ENCODE results near the gene SETX. TPM values are rescaled to one million over a fixed set of nuclear protein-coding genes. Genes with fewer than 3 reads are reported as not detected.
A peak's percentile ranks its signal among the peaks of the same experiment; 100 is the strongest.

The SETX gene
- total and polyA plus RNA-seq, 5 experiments from 2014 or later, result 21.4 to 84.8 (median 29.1) TPM

DNA sequence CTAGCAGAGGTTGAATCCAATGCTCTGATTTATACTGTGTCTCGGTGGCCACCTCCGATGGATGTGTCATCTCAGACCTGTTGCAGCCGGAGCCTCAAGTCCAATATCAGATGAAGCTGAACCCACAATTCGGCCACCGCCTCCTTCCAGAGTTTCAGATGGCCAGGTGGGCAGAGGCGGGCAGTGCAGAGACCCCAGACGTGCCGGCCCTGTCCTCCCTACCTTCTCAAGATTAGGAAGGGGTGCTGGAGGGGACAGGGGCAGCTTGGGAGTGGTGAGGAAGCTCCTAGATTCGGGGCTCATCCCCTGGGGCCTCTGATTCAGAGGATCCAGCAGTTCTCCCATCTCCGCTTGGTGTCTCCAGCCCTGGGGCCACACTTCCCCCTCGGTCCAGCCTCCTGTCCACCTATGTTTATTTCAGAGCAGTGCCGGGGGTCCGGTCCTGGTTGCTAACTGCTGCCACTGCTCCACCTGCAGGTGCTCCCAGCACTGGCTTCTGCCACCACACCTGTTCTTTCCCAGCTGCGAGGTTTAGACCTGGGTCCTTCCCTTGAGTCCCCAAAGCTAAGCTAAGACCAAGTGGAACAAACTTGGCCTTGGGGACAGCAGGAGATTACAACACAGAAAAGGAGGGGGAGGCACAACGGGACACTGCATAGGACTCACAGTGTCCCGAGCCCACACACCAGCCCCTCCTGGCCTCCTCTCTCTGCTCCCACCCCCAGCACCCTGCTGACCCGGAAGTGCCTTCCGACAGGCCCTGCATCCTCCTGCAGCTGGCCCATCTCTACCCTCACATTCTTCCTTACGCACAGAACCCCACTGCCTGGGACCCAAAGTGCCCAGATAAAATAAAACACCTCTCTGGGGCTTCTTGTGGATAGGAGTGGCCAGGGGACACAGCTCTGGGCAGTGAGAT is 111.4 kb downstream of the SETX start:
- POLR2A ChIA-PET, result no interaction called here
- Mint-ChIP-seq H3K9me3 (no peaks in the 10 kb centered on the region), H3K27me3 (peaks cover 0 to 13% (median 0%) of the 10 kb centered on the region in 5 donors), H3K27ac (peak overlapping the region in 5 of 10 donors; percentile 25 to 59 (median 35)), H3K36me3 (no peaks in the 10 kb centered on the region), H3K4me3 (peak overlapping the region; percentile 56 to 99 (median 93)), H3K4me1 (peaks cover 11 to 25% (median 13%) of the 10 kb centered on the region in 4 donors)
- DNase-seq, result peak in 1 of 10 donors; percentile 55
- no peak for ATAC-seq

DNA sequence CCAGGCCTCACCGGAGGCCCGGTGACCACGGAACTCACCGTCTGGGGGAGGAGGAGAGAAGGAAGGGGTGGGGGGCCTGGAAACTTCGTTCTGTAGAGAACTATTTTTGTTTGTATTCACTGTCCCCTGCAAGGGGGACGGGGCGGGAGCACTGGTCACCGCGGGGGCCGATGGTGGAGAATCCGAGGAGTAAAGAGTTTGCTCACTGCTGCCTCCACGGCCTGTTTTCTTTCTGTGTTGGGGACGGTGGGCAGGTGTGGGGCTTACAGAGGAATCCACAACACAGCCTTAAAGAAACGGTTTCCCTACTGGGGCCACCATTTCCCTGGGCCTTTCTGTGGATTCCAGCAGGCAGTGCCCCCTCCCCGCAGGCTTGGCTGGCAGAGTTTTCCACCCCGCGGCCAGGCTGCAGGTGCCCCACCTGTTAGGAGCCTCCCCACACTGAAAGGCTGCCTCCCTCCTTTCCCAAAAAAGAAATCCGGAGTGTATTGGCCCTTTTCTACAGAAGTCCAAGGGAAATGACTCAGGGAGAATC is 112.1 kb downstream of the SETX start:
- Mint-ChIP-seq H3K9me3 (no peaks in the 10 kb centered on the region), H3K36me3 (no peaks in the 10 kb centered on the region), H3K4me3 (peak overlapping the region; percentile 88 to 99 (median 93)), H3K27me3 (peaks cover 0 to 13% (median 0%) of the 10 kb centered on the region in 5 donors), H3K4me1 (peaks cover 11 to 25% (median 13%) of the 10 kb centered on the region in 4 donors), H3K27ac (peak overlapping the region; percentile 79 to 94 (median 88))
- DNase-seq, result peak in 1 of 10 donors; percentile 17
- POLR2A ChIA-PET, result no interaction called here
- no peak for ATAC-seq

DNA sequence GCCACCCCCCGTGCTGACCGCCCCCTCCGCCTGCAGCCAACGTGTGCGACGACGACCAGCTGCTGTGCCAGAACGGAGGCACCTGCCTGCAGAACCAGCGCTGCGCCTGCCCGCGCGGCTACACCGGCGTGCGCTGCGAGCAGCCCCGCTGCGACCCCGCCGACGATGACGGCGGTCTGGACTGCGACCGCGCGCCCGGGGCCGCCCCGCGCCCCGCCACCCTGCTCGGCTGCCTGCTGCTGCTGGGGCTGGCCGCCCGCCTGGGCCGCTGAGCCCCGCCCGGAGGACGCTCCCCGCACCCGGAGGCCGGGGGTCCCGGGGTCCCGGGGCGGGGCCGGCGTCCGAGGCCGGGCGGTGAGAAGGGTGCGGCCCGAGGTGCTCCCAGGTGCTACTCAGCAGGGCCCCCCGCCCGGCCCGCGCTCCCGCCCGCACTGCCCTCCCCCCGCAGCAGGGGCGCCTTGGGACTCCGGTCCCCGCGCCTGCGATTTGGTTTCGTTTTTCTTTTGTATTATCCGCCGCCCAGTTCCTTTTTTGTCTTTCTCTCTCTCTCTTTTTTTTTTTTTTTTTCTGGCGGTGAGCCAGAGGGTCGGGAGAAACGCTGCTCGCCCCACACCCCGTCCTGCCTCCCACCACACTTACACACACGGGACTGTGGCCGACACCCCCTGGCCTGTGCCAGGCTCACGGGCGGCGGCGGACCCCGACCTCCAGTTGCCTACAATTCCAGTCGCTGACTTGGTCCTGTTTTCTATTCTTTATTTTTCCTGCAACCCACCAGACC is 112.8 kb downstream of the SETX start:
- H3K27me3 Mint-ChIP-seq, result peaks cover 0 to 12% (median 0%) of the 10 kb centered on the region in 5 donors
- H3K4me3 Mint-ChIP-seq, result peak overlapping the region; percentile 88 to 99 (median 94)
- peaks cover 11 to 25% (median 13%) of the 10 kb centered on the region in 4 donors for H3K4me1 Mint-ChIP-seq
- H3K36me3 Mint-ChIP-seq, result no peaks in the 10 kb centered on the region
- POLR2A ChIA-PET, result interaction anchor here (0.6 to 1.4 kb wide), 12 partner anchors 11 to 1504 kb away, joined by 3 to 13 read pairs (median 3); partner anchors contain the start of genes GTF3C5, MED27, NTNG2 and SETX
- DNase-seq (peak; percentile 30 to 81 (median 51)), ATAC-seq (peak in 1 of 2 donors; percentile 7)
- no peaks in the 10 kb centered on the region for H3K9me3 Mint-ChIP-seq
- peak overlapping the region; percentile 79 to 94 (median 88) for H3K27ac Mint-ChIP-seq

DNA sequence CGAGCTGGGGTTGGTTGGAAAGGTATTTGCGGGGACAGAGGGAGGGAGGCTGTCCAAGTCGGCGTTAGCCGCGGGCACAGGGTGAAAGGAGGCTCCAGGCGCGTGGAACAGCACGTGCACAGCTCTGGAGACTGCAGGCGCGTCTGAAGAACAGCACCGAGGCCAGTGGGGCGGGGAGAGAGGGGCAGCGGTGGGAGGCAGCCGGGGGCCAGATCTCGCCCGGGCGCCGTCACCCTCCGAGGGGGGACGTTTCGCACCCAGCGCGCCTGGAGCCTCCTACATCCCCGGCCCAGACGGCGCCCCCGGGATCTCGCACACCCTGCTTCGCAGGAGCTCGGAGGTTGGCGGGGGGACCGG is 113.3 kb downstream of the SETX start:
- ATAC-seq, result no peak

DNA sequence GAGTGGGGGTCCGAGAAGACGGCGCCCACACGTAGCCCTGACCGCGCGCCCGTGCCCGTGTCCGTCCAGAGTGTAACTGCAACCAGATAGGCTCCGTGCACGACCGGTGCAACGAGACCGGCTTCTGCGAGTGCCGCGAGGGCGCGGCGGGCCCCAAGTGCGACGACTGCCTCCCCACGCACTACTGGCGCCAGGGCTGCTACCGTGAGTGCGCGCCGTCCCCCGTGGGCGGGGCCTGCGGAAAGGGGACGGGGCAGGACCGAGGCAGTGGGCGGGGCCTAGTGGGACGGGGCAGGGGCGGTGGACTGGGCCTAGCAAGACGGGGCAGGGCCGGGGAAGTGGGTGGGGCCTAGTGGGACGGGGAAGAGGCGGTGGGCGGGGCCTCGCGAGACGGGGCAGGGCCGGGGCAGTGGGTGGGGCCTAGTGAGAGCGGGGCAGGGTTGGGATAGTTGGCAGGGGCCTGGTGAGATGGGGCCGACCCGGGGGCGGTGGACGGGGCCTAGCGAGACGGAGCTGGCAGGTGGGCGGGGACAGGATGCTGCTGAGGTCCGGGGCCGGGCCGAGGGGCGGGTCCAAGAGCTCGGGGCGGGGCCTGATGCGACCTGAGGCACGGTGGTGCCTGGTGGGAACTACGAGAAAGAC is 113.8 kb downstream of the SETX start:
- ATAC-seq, result peak; percentile 88 to 91
- no peaks in the 10 kb centered on the region for H3K36me3 Mint-ChIP-seq

More for the DNA sequence above, 113.3 kb downstream of the SETX start:
- Mint-ChIP-seq H3K4me1 (peaks cover 11 to 25% (median 17%) of the 10 kb centered on the region in 4 donors), H3K4me3 (peak overlapping the region; percentile 94 to 99 (median 98)), H3K9me3 (no peaks in the 10 kb centered on the region), H3K27ac (peak overlapping the region; percentile 45 to 97 (median 94)), H3K36me3 (no peaks in the 10 kb centered on the region), H3K27me3 (peaks cover 0 to 6% (median 0%) of the 10 kb centered on the region in 5 donors)
- POLR2A ChIA-PET, result interaction anchor here (0.6 to 1.4 kb wide), 14 partner anchors 11 to 1504 kb away, joined by 3 to 13 read pairs (median 3); partner anchors contain the start of genes GTF3C5, MED27, NTNG2 and NUP214
- DNase-seq, result no peak

DNA sequence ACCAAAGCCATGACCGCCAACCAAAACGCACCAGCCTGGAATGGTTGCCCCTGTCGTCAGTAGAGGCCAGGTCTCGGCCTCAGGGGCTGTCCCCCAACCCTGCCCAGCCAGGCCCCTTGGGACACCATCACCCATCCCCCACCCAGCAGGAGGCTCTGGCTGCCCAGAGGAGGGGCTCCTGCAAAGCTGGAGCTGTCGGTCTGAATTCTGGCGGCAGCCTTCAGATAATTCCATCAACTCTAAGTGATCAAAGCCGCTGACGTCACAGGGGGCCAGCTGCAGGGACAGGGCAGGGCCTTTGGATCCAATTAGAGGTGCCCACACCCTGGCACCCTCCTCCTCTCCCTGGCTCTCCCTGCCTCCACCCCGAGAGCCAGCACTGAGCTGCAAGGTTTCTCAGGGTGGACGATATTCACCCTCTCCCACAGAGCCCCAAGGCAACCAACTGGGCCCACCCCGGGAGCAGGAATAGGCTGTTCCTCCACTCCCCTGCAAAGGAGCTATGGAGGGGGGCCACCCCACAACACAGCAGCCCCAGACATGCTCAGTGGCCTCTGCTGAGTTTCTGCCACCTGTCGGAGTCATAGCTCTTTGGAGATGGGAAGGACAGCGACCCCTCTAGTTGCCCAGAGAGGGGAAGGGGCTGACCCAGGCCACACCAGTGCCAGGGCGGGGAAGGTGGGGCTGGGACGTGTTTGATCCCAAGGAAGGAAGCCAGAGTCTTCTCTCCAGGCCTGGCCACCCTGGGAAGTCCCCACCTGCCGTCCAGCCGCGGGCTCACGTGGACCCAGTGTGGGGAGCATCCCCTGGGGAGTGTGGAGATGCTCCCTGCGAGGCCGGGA is 114.6 kb downstream of the SETX start:
- Mint-ChIP-seq H3K9me3 (no peaks in the 10 kb centered on the region), H3K27ac (peak overlapping the region in 7 of 10 donors; percentile 11 to 96 (median 86)), H3K4me3 (peak overlapping the region; percentile 4 to 99 (median 67)), H3K27me3 (peaks cover 0 to 3% (median 0%) of the 10 kb centered on the region in 5 donors), H3K4me1 (peaks cover 11 to 25% (median 19%) of the 10 kb centered on the region in 4 donors), H3K36me3 (no peaks in the 10 kb centered on the region)
- POLR2A ChIA-PET, result interaction anchor here (0.6 kb wide), 2 partner anchors 77 to 741 kb away, joined by 3 read pairs; no protein-coding TSS in a partner anchor
- no peak for ATAC-seq
- DNase-seq, result peak in 4 of 10 donors; percentile 14 to 62 (median 20)

More for the DNA sequence above, 113.8 kb downstream of the SETX start:
- DNase-seq, result peak; percentile 96 to 100 (median 100)
- H3K4me3 Mint-ChIP-seq, result peak overlapping the region; percentile 94 to 99 (median 98)
- POLR2A ChIA-PET, result interaction anchor here (0.6 to 1.4 kb wide), 14 partner anchors 12 to 1503 kb away, joined by 3 to 13 read pairs (median 3); partner anchors contain the start of genes GTF3C5, MED27, NTNG2 and NUP214
- peak overlapping the region; percentile 45 to 97 (median 94) for H3K27ac Mint-ChIP-seq
- H3K9me3 Mint-ChIP-seq, result no peaks in the 10 kb centered on the region
- peaks cover 11 to 25% (median 19%) of the 10 kb centered on the region in 4 donors for H3K4me1 Mint-ChIP-seq
- peaks cover 0 to 3% (median 0%) of the 10 kb centered on the region in 5 donors for H3K27me3 Mint-ChIP-seq

DNA sequence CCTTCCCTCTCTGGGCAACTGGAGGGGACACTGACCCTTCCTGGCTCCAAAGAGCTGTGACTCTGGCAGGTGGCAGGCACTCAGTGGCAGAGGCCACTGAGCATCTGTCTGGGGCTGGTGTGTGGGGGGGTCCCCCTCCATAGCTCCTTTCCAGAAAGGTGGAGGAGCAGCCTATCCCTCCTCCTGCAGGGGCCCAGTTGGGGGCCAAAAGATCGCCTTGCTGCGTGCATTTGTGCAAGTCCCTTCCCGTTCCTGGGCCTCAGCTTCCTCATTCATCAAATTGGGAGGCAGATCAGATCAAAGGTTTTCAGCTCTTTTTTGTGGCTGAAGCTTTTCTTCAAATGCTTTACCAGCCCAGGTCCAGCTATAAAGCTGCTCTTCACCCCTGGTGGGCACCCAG is 115.3 kb downstream of the SETX start:
- H3K4me3 Mint-ChIP-seq, result peak overlapping the region in 2 of 10 donors; percentile 10 to 19
- ATAC-seq, result no peak
- H3K4me1 Mint-ChIP-seq, result peaks cover 11 to 25% (median 19%) of the 10 kb centered on the region in 4 donors
- H3K27me3 Mint-ChIP-seq, result peaks cover 0 to under 1% (median 0%) of the 10 kb centered on the region in 5 donors
- H3K36me3 Mint-ChIP-seq, result no peaks in the 10 kb centered on the region
- POLR2A ChIA-PET, result interaction anchor here (0.6 kb wide), 1 partner anchor 740 kb away, joined by 3 read pairs; no protein-coding TSS in a partner anchor
- DNase-seq, result no peak
- no peaks in the 10 kb centered on the region for H3K9me3 Mint-ChIP-seq
- H3K27ac Mint-ChIP-seq, result peak overlapping the region in 2 of 10 donors; percentile 53 to 96

DNA sequence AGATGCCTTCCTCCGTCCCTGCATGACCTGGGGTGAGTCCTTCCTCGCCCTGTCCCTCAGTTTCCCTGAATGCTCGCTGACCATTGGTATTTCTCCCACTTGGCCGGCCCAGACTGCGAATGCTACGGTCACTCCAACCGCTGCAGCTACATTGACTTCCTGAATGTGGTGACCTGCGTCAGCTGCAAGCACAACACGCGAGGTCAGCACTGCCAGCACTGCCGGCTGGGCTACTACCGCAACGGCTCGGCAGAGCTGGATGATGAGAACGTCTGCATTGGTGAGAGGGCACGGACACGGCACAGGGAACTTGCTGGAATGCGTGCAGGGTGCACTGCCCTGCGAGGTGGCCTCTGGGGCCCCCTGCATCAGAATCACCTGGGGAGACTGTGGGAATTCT is 115.8 kb downstream of the SETX start:
- DNase-seq, result peak in 1 of 10 donors; percentile 24
- H3K4me3 Mint-ChIP-seq, result peak overlapping the region in 1 of 10 donors; percentile 16
- POLR2A ChIA-PET, result interaction anchor here (0.6 kb wide), 1 partner anchor 20 kb away, joined by 5 read pairs; no protein-coding TSS in a partner anchor
- H3K27ac Mint-ChIP-seq, result peak overlapping the region in 2 of 10 donors; percentile 31 to 67
- no peak for ATAC-seq
- no peaks in the 10 kb centered on the region for H3K36me3 Mint-ChIP-seq
- H3K27me3 Mint-ChIP-seq, result no peaks in the 10 kb centered on the region
- peaks cover 11 to 25% (median 19%) of the 10 kb centered on the region in 4 donors for H3K4me1 Mint-ChIP-seq
- no peaks in the 10 kb centered on the region for H3K9me3 Mint-ChIP-seq

DNA sequence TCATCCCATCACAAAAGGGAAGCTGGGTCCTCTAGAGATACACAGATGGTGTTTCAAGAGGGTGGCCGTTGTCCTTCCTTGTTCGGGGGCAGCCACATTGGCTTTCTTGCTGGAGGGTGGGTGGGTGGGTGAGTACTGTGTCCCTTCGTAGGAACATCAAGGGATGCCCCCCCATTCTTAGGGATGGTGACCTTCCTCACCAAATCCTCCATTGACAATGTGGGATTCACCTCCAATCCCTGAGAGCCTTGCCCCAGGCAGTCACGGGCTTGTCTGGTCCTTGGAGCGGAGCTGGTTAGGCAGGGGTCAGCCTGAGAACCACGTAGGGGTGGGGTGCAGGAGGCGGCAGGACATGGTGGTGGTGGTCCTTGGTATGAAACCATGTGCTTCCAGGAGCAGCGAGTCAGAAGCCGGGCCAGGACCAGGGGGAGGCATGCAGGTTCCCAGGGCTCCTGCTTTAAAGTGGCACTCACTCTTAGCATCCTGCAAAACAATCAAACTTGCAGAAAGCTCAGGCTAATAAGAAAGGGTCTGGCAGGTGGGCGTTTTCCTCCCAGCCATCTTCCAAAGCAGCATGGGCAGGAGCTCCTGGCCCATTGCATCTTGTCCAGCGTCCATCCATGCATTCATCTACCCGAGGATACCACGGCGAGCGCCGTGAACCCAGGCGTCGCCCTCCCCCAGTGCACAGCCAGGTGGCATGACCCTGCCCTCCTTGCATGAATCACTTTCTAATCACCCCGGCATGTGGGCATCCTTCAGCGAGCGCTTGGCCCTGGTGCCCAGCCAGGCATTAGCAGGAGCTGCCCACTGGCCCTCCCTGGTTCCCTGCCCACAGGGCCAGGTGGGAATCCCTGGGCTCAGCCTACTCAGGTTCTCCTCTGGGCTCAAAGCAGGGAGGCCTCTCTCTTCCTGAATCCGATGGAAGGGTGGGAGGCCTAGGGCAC is 116.5 kb downstream of the SETX start:
- Mint-ChIP-seq H3K27ac (peak overlapping the region in 1 of 10 donors; percentile 15), H3K36me3 (no peaks in the 10 kb centered on the region), H3K4me1 (peaks cover 11 to 25% (median 19%) of the 10 kb centered on the region in 4 donors), H3K9me3 (no peaks in the 10 kb centered on the region), H3K27me3 (no peaks in the 10 kb centered on the region), H3K4me3 (peak overlapping the region in 1 of 10 donors; percentile 10)
- POLR2A ChIA-PET, result interaction anchor here (0.6 kb wide), 2 partner anchors 20 to 731 kb away, joined by 4 to 5 read pairs; no protein-coding TSS in a partner anchor
- DNase-seq (peak in 1 of 10 donors; percentile 51), ATAC-seq (no peak)

DNA sequence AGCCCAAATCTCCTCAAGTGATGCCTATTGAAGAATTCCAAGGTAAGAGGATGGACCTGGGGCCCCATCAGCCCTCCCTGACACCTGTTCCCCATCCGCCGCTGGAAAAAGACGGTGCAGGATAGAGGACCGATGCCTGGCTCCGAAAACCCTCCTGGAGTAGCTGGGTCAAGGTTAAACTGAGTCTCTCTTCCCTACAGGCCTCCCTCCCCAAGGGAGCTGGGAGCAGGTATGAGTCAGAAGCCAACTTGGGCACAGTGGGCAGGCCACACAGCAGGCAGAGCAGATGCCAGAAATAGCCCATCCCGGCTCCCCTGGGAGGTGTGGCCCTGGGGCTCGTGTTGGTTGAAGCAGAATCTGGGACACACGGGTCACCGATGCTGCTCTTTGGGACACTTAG is 117.3 kb downstream of the SETX start:
- POLR2A ChIA-PET, result no interaction called here
- Mint-ChIP-seq H3K4me1 (peaks cover 7 to 23% (median 18%) of the 10 kb centered on the region in 4 donors), H3K9me3 (no peaks in the 10 kb centered on the region), H3K27me3 (no peaks in the 10 kb centered on the region), H3K36me3 (no peaks in the 10 kb centered on the region), H3K27ac (no peak overlapping the region), H3K4me3 (no peak overlapping the region)
- DNase-seq, result peak in 1 of 10 donors; percentile 44
- no peak for ATAC-seq

Measured in naive thymus-derived CD8-positive, alpha-beta T cell (primary cell).